ENCODE measurements around the gene ACTR6. TPM values are rescaled to one million over a fixed set of nuclear protein-coding genes. Genes with fewer than 3 reads are reported as not detected.

ACTR6 gene
- polyA plus RNA-seq, 1 donor (not counting 4 experiments of a cell fraction or from before 2014, with no cell fraction given): 33.1 TPM

DNA sequence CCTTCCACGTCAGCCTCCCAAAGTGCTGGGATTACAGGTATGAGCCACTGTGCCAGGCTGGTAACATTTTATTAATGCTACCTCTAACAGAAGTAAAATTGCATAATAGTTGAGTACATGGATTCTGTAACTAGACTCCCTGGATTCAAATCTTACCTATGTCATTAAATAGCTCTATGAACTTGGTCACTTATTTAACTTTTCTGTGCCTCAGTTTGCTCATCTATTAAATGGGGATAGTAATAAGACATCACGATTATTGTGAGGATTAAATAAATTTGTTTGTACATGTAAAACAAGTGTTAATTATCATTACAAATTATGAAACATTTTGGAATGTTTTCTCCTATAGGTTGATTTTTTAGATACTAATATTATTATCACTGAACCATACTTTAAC lies 6.7 kb downstream of the ACTR6 start:
- Histone ChIP-seq H3K9ac (ENCODE audit: control insufficient read depth, extremely low read depth, insufficient read depth, low read length) (no peak overlapping the region), H4K20me1 (ENCODE audit: control insufficient read depth, extremely low read depth, insufficient read depth, low read length) (no peaks in the 10 kb centered on the region), H3K27ac (ENCODE audit: control insufficient read depth, insufficient read depth, low read length) (no peak overlapping the region), H3K9me3 (ENCODE audit: control insufficient read depth, low read depth, low read length) (no peaks in the 10 kb centered on the region), H2AFZ (ENCODE audit: control insufficient read depth, low read length) (no peak overlapping the region), H3K36me3 (ENCODE audit: control insufficient read depth in 2 of 2, extremely low read depth in 1 of 2, insufficient read depth in 2 of 2, low read length in 2 of 2) (peaks cover 6 to 12% of the 10 kb centered on the region in 2 experiments), H3K4me2 (ENCODE audit: control insufficient read depth, extremely low read depth, insufficient read depth, low read depth, low read length) (no peak overlapping the region), H3K4me3 (ENCODE audit: control insufficient read depth in 2 of 3, extremely low read depth in 1 of 3, insufficient read depth in 2 of 3, low read depth in 1 of 3, low read length in 3 of 3) (no peak overlapping the region), H3K9me1 (ENCODE audit: control insufficient read depth, extremely low read depth, insufficient read depth, low read length) (no peaks in the 10 kb centered on the region), H3K4me1 (ENCODE audit: control insufficient read depth, extremely low read depth, insufficient read depth, low read length) (no peaks in the 10 kb centered on the region), H3K27me3 (ENCODE audit: control insufficient read depth, extremely low read depth, insufficient read depth, low read length) (no peaks in the 10 kb centered on the region), H3K79me2 (ENCODE audit: control insufficient read depth, insufficient read depth, low read length) (peaks cover 5% of the 10 kb centered on the region)
- dilution Hi-C loops (cut with MboI; ENCODE audit: extremely low pct_ligation_motif_present, low sequenced_read_pairs): no loop called here
- no peak for FAIRE-seq
- no peak for TF ChIP-seq EZH2 (IDR thresholded peaks at IDR 0.05; ENCODE audit: low read length)
- TF ChIP-seq, protein P1, sequence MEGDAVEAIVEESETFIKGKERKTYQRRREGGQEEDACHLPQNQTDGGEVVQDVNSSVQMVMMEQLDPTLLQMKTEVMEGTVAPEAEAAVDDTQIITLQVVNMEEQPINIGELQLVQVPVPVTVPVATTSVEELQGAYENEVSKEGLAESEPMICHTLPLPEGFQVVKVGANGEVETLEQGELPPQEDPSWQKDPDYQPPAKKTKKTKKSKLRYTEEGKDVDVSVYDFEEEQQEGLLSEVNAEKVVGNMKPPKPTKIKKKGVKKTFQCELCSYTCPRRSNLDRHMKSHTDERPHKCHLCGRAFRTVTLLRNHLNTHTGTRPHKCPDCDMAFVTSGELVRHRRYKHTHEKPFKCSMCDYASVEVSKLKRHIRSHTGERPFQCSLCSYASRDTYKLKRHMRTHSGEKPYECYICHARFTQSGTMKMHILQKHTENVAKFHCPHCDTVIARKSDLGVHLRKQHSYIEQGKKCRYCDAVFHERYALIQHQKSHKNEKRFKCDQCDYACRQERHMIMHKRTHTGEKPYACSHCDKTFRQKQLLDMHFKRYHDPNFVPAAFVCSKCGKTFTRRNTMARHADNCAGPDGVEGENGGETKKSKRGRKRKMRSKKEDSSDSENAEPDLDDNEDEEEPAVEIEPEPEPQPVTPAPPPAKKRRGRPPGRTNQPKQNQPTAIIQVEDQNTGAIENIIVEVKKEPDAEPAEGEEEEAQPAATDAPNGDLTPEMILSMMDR (optimal IDR thresholded peaks at IDR 0.05 in 1 of 3, IDR thresholded peaks at IDR 0.05 in 1 of 3, conservative IDR thresholded peaks at IDR 0.05 in 1 of 3; ENCODE audit: extremely low read depth in 1 of 3, insufficient read depth in 2 of 3, low read length in 3 of 3): no peak
- DNase-seq (ENCODE audit: low read depth, low spot score): no peak

DNA sequence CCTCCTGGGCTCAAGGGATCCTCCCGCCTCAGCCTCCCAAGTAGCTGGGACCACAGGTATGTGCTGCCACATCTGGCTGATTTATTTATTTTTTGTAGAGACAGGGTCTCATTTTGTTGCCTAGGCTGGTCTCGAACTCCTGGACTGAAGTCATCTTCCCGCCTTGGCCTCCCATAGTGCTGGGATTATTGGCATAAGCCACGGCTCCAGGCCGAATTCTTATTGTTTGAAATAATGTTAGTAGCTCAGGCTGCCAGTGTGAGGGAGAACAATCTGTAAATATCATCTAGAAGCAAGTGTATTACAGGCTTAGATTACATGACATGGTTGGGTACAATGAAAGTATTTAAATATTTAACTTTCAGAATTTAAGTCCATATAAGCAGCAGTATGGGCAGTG lies 8.2 kb downstream of the ACTR6 start:
- peaks cover 4% of the 10 kb centered on the region for H3K79me2 ChIP-seq (ENCODE audit: control insufficient read depth, insufficient read depth, low read length)
- H3K9me1 ChIP-seq (ENCODE audit: control insufficient read depth, extremely low read depth, insufficient read depth, low read length): peaks cover 3% of the 10 kb centered on the region
- no peak for FAIRE-seq
- H3K27me3 ChIP-seq (ENCODE audit: control insufficient read depth, extremely low read depth, insufficient read depth, low read length): no peaks in the 10 kb centered on the region
- no peak overlapping the region for H3K27ac ChIP-seq (ENCODE audit: control insufficient read depth, insufficient read depth, low read length)
- H3K4me2 ChIP-seq (ENCODE audit: control insufficient read depth, extremely low read depth, insufficient read depth, low read depth, low read length): no peak overlapping the region
- no peaks in the 10 kb centered on the region for H3K9me3 ChIP-seq (ENCODE audit: control insufficient read depth, low read depth, low read length)
- peaks cover 9 to 12% of the 10 kb centered on the region in 2 experiments for H3K36me3 ChIP-seq (ENCODE audit: control insufficient read depth in 2 of 2, extremely low read depth in 1 of 2, insufficient read depth in 2 of 2, low read length in 2 of 2)
- H2AFZ ChIP-seq (ENCODE audit: control insufficient read depth, low read length): no peak overlapping the region
- DNase-seq (ENCODE audit: low read depth, low spot score): no peak
- no peaks in the 10 kb centered on the region for H3K4me1 ChIP-seq (ENCODE audit: control insufficient read depth, extremely low read depth, insufficient read depth, low read length)
- H4K20me1 ChIP-seq (ENCODE audit: control insufficient read depth, extremely low read depth, insufficient read depth, low read length): no peaks in the 10 kb centered on the region
- no peak overlapping the region for H3K9ac ChIP-seq (ENCODE audit: control insufficient read depth, extremely low read depth, insufficient read depth, low read length)
- H3K4me3 ChIP-seq (ENCODE audit: control insufficient read depth in 2 of 3, extremely low read depth in 1 of 3, insufficient read depth in 2 of 3, low read depth in 1 of 3, low read length in 3 of 3): no peak overlapping the region
- TF ChIP-seq, protein P1 (optimal IDR thresholded peaks at IDR 0.05 in 1 of 3, IDR thresholded peaks at IDR 0.05 in 1 of 3, conservative IDR thresholded peaks at IDR 0.05 in 1 of 3; ENCODE audit: extremely low read depth in 1 of 3, insufficient read depth in 2 of 3, low read length in 3 of 3): no peak
- no peak for TF ChIP-seq EZH2 (IDR thresholded peaks at IDR 0.05; ENCODE audit: low read length)
- dilution Hi-C loops (cut with MboI; ENCODE audit: extremely low pct_ligation_motif_present, low sequenced_read_pairs): no loop called here
